ENCODE results near the gene PAH.
"Not testable (repeated sequence)": the region's sequence is repeated elsewhere in the genome, so short reads cannot be mapped to it uniquely, and the experiment has no call there.

GRCh38 chr12:102832826-102833225 lies 84.2 kb downstream of the PAH start:
- not testable (repeated sequence) for TF ChIP-seq CTCF, POLR2AphosphoS5 (IDR thresholded peaks at IDR 0.05)

All from esophagus muscularis mucosa (tissue), 3 donors.